ENCODE measurements around the gene ABHD6. TPM values are rescaled to one million over a fixed set of nuclear protein-coding genes. Genes with fewer than 3 reads are reported as not detected.
"Not testable (repeated sequence)": the region's sequence is repeated elsewhere in the genome, so short reads cannot be mapped to it uniquely, and the experiment has no call there.

The ABHD6 gene
- total and polyA plus RNA-seq, 8 donors = 4.3 to 22.8 (median 8.0) TPM

DNA sequence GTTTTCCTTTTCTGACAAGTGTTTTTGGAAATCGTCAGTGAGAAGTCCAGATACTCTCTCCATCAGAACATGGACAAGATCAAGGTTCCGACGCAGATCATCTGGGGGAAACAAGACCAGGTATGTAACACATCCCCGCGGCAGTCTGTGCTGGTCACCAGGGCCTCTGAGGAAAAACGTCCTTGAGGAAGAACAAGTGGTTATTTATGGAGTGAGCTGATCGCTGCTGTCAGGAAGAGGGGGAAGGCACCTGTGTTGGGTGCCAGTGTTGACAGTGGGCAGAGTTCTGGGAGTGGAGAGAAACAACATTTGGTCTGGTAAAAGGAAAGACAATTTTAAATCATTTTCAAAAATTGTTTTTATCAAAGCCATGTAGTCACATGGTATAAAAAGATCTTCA lies 47.7 kb downstream of the ABHD6 start:
- intact Hi-C loops (cut with DNase I; ENCODE audit: low total_unique reads) = no loop called here
- H3K27me3 ChIP-seq = no peaks in the 10 kb centered on the region
- H3K27ac ChIP-seq = no peak overlapping the region
- H3K4me3 ChIP-seq = no peak overlapping the region
- no peak for DNase-seq
- 87 to 90% (median 90%) methylated on average over 7 of the region's 7 CpGs for WGBS, 5 donors
- no peaks in the 10 kb centered on the region for H3K9me3 ChIP-seq
- peaks cover 5 to 77% (median 69%) of the 10 kb centered on the region in 4 donors for H3K36me3 ChIP-seq
- TF ChIP-seq POLR2A (IDR thresholded peaks at IDR 0.05) (no peak), EP300 (IDR thresholded peaks at IDR 0.05) (no peak), POLR2AphosphoS5 (IDR thresholded peaks at IDR 0.05) (no peak)
- TF ChIP-seq, protein P1, sequence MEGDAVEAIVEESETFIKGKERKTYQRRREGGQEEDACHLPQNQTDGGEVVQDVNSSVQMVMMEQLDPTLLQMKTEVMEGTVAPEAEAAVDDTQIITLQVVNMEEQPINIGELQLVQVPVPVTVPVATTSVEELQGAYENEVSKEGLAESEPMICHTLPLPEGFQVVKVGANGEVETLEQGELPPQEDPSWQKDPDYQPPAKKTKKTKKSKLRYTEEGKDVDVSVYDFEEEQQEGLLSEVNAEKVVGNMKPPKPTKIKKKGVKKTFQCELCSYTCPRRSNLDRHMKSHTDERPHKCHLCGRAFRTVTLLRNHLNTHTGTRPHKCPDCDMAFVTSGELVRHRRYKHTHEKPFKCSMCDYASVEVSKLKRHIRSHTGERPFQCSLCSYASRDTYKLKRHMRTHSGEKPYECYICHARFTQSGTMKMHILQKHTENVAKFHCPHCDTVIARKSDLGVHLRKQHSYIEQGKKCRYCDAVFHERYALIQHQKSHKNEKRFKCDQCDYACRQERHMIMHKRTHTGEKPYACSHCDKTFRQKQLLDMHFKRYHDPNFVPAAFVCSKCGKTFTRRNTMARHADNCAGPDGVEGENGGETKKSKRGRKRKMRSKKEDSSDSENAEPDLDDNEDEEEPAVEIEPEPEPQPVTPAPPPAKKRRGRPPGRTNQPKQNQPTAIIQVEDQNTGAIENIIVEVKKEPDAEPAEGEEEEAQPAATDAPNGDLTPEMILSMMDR (IDR thresholded peaks at IDR 0.05) = no peak
- H3K4me1 ChIP-seq = no peaks in the 10 kb centered on the region

DNA sequence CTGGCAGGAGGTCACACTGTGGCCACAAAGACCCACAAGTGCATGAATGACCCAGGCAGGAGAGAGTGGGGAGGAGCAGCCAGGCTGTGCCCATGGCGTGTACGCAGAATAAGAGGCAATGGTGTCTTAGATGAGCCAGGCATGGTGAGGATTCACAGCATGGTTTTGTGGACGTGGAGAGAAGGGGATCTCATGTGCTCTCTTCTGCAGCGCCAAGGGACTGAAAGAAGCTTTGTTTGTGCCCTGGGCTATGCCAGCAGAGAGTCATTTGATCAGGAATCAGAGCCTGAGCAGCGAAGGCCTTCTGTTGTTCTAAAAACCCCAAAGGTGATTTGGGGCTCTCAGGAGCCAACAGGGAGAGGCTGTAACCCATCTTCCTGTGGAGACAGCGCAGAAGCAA lies 49.8 kb downstream of the ABHD6 start:
- no peak for DNase-seq
- peaks cover 5 to 57% (median 50%) of the 10 kb centered on the region in 4 donors for H3K36me3 ChIP-seq
- no peaks in the 10 kb centered on the region for H3K27me3 ChIP-seq
- H3K9me3 ChIP-seq = no peaks in the 10 kb centered on the region
- WGBS, 5 donors = 90 to 96% (median 93%) methylated on average over 6 of the region's 6 CpGs
- H3K4me1 ChIP-seq = no peaks in the 10 kb centered on the region
- no peak overlapping the region for H3K27ac ChIP-seq
- TF ChIP-seq POLR2A (IDR thresholded peaks at IDR 0.05) = no peak
- TF ChIP-seq, protein P1 (IDR thresholded peaks at IDR 0.05) = no peak
- no peak for TF ChIP-seq EP300 (IDR thresholded peaks at IDR 0.05)
- TF ChIP-seq POLR2AphosphoS5 (IDR thresholded peaks at IDR 0.05) = no peak
- H3K4me3 ChIP-seq = no peak overlapping the region
- intact Hi-C loops (cut with DNase I; ENCODE audit: low total_unique reads) = no loop called here

DNA sequence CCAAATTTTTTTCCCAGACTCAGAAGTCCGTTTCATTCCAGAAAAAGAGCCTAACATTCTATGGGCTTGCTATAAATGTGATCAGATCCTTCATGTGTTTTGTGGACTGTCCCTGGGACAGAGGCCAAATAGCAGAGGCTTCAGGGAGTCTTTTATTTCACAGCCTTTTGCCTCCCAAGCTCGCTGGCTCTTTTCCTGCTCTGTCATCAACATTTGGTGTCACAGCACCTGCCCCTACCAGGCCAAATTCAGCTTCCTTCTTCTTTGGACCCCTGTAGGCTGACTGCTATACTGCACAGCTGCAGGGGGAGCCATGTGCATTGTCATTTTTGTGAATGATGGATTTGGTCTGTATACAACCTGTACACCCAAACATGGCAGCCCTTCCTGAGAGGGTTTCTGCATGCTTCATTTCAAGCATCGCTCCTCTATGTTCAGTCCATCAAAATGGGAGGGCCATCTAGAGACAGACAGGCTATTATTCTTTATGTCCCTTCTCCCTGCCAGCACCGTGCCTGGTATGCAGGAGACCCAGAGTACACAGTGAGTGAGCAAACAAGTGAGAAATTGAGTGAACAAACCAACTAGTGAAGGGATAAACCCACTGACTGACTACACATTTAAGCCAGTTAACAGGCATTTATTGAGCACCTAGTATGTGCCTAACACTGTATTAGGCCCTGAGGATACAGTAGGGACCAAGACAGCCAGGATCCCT lies 50.6 kb downstream of the ABHD6 start:
- no peak for TF ChIP-seq POLR2A (IDR thresholded peaks at IDR 0.05)
- TF ChIP-seq POLR2AphosphoS5 (IDR thresholded peaks at IDR 0.05) = no peak
- TF ChIP-seq, protein P1 (IDR thresholded peaks at IDR 0.05) = no peak
- no peak for TF ChIP-seq EP300 (IDR thresholded peaks at IDR 0.05)
- no peak overlapping the region for H3K27ac ChIP-seq
- 81 to 85% (median 82%) methylated on average over 4 of the region's 4 CpGs for WGBS, 5 donors
- H3K36me3 ChIP-seq = peaks cover 5 to 54% (median 45%) of the 10 kb centered on the region in 4 donors
- no peaks in the 10 kb centered on the region for H3K27me3 ChIP-seq
- H3K9me3 ChIP-seq = no peaks in the 10 kb centered on the region
- no peak overlapping the region for H3K4me3 ChIP-seq
- intact Hi-C loops (cut with DNase I; ENCODE audit: low total_unique reads) = no loop called here
- no peak for DNase-seq
- no peaks in the 10 kb centered on the region for H3K4me1 ChIP-seq

DNA sequence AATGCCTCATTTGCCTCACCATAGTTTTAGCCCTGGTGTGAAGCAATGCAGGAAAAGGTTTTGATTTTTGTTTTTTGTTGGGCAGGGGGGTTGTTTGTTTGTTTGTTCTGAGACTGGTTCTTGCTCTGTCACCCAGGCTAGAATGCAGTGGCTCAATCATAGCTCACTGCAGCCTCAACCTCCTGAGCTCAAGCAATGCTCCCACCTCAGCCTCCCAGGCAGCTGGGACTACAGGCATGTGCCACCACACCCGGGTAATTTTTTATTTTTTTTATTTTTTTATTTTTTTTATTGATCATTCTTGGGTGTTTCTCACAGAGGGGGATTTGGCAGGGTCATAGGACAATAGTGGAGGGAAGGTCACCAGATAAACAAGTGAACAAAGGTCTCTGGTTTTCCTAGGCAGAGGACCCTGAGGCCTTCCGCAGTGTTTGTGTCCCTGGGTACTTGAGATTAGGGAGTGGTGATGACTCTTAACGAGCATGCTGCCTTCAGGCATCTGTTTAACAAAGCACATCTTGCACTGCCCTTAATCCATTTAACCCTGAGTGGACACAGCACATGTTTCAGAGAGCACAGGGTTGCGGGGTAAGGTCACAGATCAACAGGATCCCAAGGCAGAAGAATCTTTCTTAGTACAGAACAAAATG lies 51.5 kb downstream of the ABHD6 start:
- H3K4me1 ChIP-seq; intact Hi-C loops (cut with DNase I; ENCODE audit: low total_unique reads); H3K4me3 ChIP-seq; DNase-seq; H3K27ac ChIP-seq; H3K9me3 ChIP-seq; H3K27me3 ChIP-seq: not testable (repeated sequence)
- 81 to 98% (median 95%) methylated on average over 3 to 4 of the region's 4 CpGs for WGBS, 5 donors
- peaks cover 5 to 60% (median 47%) of the 10 kb centered on the region in 4 donors for H3K36me3 ChIP-seq

DNA sequence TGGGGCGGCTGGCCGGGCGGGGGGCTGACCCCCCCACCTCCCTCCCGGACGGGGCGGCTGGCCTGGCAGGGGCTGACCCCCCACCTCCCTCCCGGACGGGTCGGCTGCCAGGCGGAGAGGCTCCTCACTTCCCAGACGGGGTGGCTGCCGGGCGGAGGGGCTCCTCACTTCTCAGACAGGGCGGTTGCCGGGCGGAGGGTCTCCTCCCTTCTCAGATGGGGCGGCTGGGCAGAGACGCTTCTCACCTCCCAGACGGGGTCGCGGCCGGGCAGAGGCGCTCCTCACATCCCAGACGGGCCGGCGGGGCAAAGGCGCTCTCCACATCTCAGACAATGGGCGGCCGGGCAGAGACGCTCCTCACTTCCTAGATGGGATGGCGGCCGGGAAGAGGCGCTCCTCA lies 52.9 kb downstream of the ABHD6 start:
- H3K27me3 ChIP-seq, H3K4me3 ChIP-seq, H3K9me3 ChIP-seq, H3K4me1 ChIP-seq, DNase-seq, H3K27ac ChIP-seq: not testable (repeated sequence)
- intact Hi-C loops (cut with DNase I; ENCODE audit: low total_unique reads) = loop anchor here (10.0 kb wide), 1 partner anchor 56 kb away; the partner anchor contains the start of gene ABHD6
- 97 to 98% (median 97%) methylated on average over 6 to 25 of the region's 33 CpGs; no CpG with 5 or more reads in 1 of the 5 donors for whole genome bisulfite sequencing, 5 donors
- H3K36me3 ChIP-seq = peaks cover 5 to 49% (median 36%) of the 10 kb centered on the region in 4 donors
